Trophoblast cell (in vitro differentiated cells and primary cell): ENCODE results near the gene KRT74.

Experiments
- DNase-seq, 2 donors: peaks; one replicate each; pipeline ENCODE4 v3.0.0-alpha.2; 2016
- H2AFZ ChIP-seq: 2 replicates; pipeline ENCODE4 v1.6.1; 2013; ENCODE audit warnings: low read length, moderate library complexity, mild to moderate bottlenecking; ENCODE audit not compliant: insufficient read depth, poor library complexity
- H2AK5ac ChIP-seq: 2 replicates; pipeline ENCODE4 v1.6.1; 2013; ENCODE audit warnings: mild to moderate bottlenecking, low read length
- H2BK120ac ChIP-seq: 2 replicates; pipeline ENCODE4 v1.6.1; 2013; ENCODE audit warnings: low read length, mild to moderate bottlenecking, moderate library complexity; ENCODE audit not compliant: insufficient read depth, poor library complexity
- H2BK12ac ChIP-seq: 2 replicates; pipeline ENCODE4 v1.6.1; 2013; ENCODE audit warnings: mild to moderate bottlenecking, low read length, moderate library complexity
- H2BK5ac ChIP-seq: 2 replicates; pipeline ENCODE4 v1.6.1; 2013; ENCODE audit warnings: low read length, low read depth, moderate library complexity, mild to moderate bottlenecking; ENCODE audit not compliant: poor library complexity
- H3K14ac ChIP-seq: 2 replicates; pipeline ENCODE4 v1.6.1; 2013; ENCODE audit warnings: mild to moderate bottlenecking, low read length
- H3K18ac ChIP-seq: 2 replicates; pipeline ENCODE4 v1.6.1; 2013; ENCODE audit warnings: mild to moderate bottlenecking, low read length
- H3K23ac ChIP-seq: 2 replicates; pipeline ENCODE4 v1.6.1; 2013; ENCODE audit warnings: low read length
- H3K27ac ChIP-seq: 2 replicates; pipeline ENCODE4 v1.5.1; 2013; ENCODE audit warnings: low read depth, mild to moderate bottlenecking, inconsistent platforms, low read length, moderate library complexity
- H3K27me3 ChIP-seq: 2 replicates; pipeline ENCODE4 v1.6.1; 2013; ENCODE audit warnings: inconsistent platforms, mild to moderate bottlenecking, low read length, moderate library complexity; ENCODE audit not compliant: insufficient read depth
- H3K36me3 ChIP-seq, 2 experiments: 1 replicate in 1 of 2; 2 replicates in 1 of 2; pipeline ENCODE4 v1.6.1; 2013; ENCODE audit warnings: low read length in 2 of 2, mild to moderate bottlenecking in 2 of 2, moderate library complexity in 1 of 2; ENCODE audit not compliant: insufficient read depth in 2 of 2, control insufficient read depth in 1 of 2
- H3K4ac ChIP-seq: 2 replicates; pipeline ENCODE4 v1.6.1; 2013; ENCODE audit warnings: low read depth, mild to moderate bottlenecking, low read length, moderate library complexity
- H3K4me1 ChIP-seq, 2 experiments: 1 replicate in 1 of 2; 2 replicates in 1 of 2; pipeline ENCODE4 v1.6.1; 2013; ENCODE audit warnings: low read length in 2 of 2, mild to moderate bottlenecking in 2 of 2, moderate library complexity in 1 of 2; ENCODE audit not compliant: insufficient read depth in 2 of 2, control insufficient read depth in 1 of 2
- H3K4me2 ChIP-seq: 2 replicates; pipeline ENCODE4 v1.6.1; 2013; ENCODE audit warnings: inconsistent platforms, mild to moderate bottlenecking, low read length, moderate library complexity
- H3K4me3 ChIP-seq: 2 replicates; pipeline ENCODE4 v1.5.1; 2013; ENCODE audit warnings: mild to moderate bottlenecking, low read depth, low read length, inconsistent platforms
- H3K79me1 ChIP-seq: one replicate; pipeline ENCODE4 v1.6.1; 2013; ENCODE audit warnings: low read length
- H3K79me2 ChIP-seq: 2 replicates; pipeline ENCODE4 v1.6.1; 2013; ENCODE audit warnings: low read length, mild to moderate bottlenecking; ENCODE audit not compliant: control insufficient read depth, insufficient read depth, poor library complexity
- H3K9ac ChIP-seq: 2 replicates; pipeline ENCODE4 v1.6.1; 2013; ENCODE audit warnings: mild to moderate bottlenecking, low read length
- H3K9me3 ChIP-seq: 2 replicates; pipeline ENCODE4 v1.6.1; 2013; ENCODE audit warnings: low read depth, mild to moderate bottlenecking, control low read depth, inconsistent platforms, low read length; ENCODE audit not compliant: insufficient read depth
- H4K12ac ChIP-seq: 2 replicates; pipeline ENCODE4 v1.6.1; 2013; ENCODE audit warnings: low read depth, mild to moderate bottlenecking, low read length, moderate library complexity
- H4K8ac ChIP-seq: 2 replicates; pipeline ENCODE4 v1.6.1; 2013; ENCODE audit warnings: low read depth, mild to moderate bottlenecking, low read length, moderate library complexity
- H4K91ac ChIP-seq: one replicate; pipeline ENCODE4 v1.6.1; 2013; ENCODE audit warnings: low read depth, mild to moderate bottlenecking, low read length, moderate library complexity
- WGBS: extraction: QIAGEN DNeasy Blood & Tissue Kit; methylation state at CpG from one replicate; pipeline ENCODE4 v1.1.7; 2013; ENCODE audit warnings: missing lambda C conversion rate; ENCODE audit not compliant: insufficient read length, insufficient coverage; ENCODE audit errors: extremely low coverage; 5-methylcytosine and 5-hydroxymethylcytosine counted together

KRT74 gene

GRCh38 chr12:52581066-52581465, 7.4 kb upstream of the KRT74 start:
- Histone ChIP-seq H3K4me2 (no peak overlapping the region), H2BK12ac (no peak overlapping the region), H2BK120ac (no peak overlapping the region), H3K4ac (no peak overlapping the region), H3K23ac (no peak overlapping the region), H3K9ac (no peak overlapping the region), H3K9me3 (peaks cover 4% of the 10 kb centered on the region), H2AK5ac (no peak overlapping the region), H2BK5ac (no peak overlapping the region), H3K4me1 (peaks cover 0 to 5% of the 10 kb centered on the region in 2 experiments), H3K18ac (no peak overlapping the region), H3K27me3 (no peaks in the 10 kb centered on the region), H4K8ac (no peak overlapping the region), H3K14ac (no peak overlapping the region), H4K12ac (no peak overlapping the region), H3K79me1 (no peaks in the 10 kb centered on the region), H2AFZ (no peak overlapping the region), H3K4me3 (no peak overlapping the region), H3K79me2 (no peaks in the 10 kb centered on the region), H4K91ac (no peak overlapping the region), H3K36me3 (no peaks in the 10 kb centered on the region), H3K27ac (no peak overlapping the region)
- no CpG with 5 or more reads among the region's 7 CpGs for WGBS
- DNase-seq = no peak

- Histone ChIP-seq H3K9ac (no peak overlapping the region), H3K4me3 (no peak overlapping the region), H3K23ac (no peak overlapping the region), H3K79me1 (no peaks in the 10 kb centered on the region), H2BK12ac (no peak overlapping the region), H3K27me3 (no peaks in the 10 kb centered on the region), H3K14ac (no peak overlapping the region), H2BK120ac (no peak overlapping the region), H3K18ac (no peak overlapping the region), H3K27ac (no peak overlapping the region), H3K4me1 (peaks cover 0 to 5% of the 10 kb centered on the region in 2 experiments), H4K12ac (no peak overlapping the region), H2AK5ac (no peak overlapping the region), H2AFZ (no peak overlapping the region), H4K91ac (no peak overlapping the region), H2BK5ac (no peak overlapping the region), H3K4me2 (no peak overlapping the region), H3K36me3 (no peaks in the 10 kb centered on the region), H3K79me2 (no peaks in the 10 kb centered on the region), H3K4ac (no peak overlapping the region), H3K9me3 (peaks cover 4% of the 10 kb centered on the region), H4K8ac (no peak overlapping the region)
- WGBS = no CpG with 5 or more reads among the region's 1 CpG
- DNase-seq = no peak
These were observed 6.9 kb upstream of the KRT74 start for GRCh38 chr12:52580496-52580895.

GRCh38 chr12:52579468-52580465, 6.1 kb upstream of the KRT74 start:
- no peaks in the 10 kb centered on the region for H3K27me3 ChIP-seq
- H3K27ac ChIP-seq = no peak overlapping the region
- WGBS = no CpG with 5 or more reads among the region's 10 CpGs
- no peak overlapping the region for H3K9ac ChIP-seq
- H3K79me1 ChIP-seq = no peaks in the 10 kb centered on the region
- no peak overlapping the region for H4K91ac ChIP-seq
- H2BK12ac ChIP-seq = no peak overlapping the region
- peaks cover 4% of the 10 kb centered on the region for H3K9me3 ChIP-seq
- no peak overlapping the region for H2AFZ ChIP-seq
- H3K36me3 ChIP-seq = no peaks in the 10 kb centered on the region
- peak overlapping the region; percentile 17 for H3K23ac ChIP-seq
- H3K4ac ChIP-seq = no peak overlapping the region
- no peak overlapping the region for H3K18ac ChIP-seq
- no peak for DNase-seq
- no peak overlapping the region for H2BK120ac ChIP-seq
- no peak overlapping the region for H4K12ac ChIP-seq
- no peak overlapping the region for H3K14ac ChIP-seq
- no peaks in the 10 kb centered on the region for H3K79me2 ChIP-seq
- H3K4me2 ChIP-seq = no peak overlapping the region
- no peak overlapping the region for H2BK5ac ChIP-seq
- H2AK5ac ChIP-seq = no peak overlapping the region
- no peak overlapping the region for H3K4me3 ChIP-seq
- peaks cover 0 to 5% of the 10 kb centered on the region in 2 experiments for H3K4me1 ChIP-seq
- no peak overlapping the region for H4K8ac ChIP-seq

- Histone ChIP-seq H2AFZ (no peak overlapping the region), H3K23ac (no peak overlapping the region), H4K12ac (no peak overlapping the region), H3K4me1 (peaks cover 0 to 5% of the 10 kb centered on the region in 2 experiments), H3K4me3 (no peak overlapping the region), H2BK5ac (no peak overlapping the region), H3K79me1 (no peaks in the 10 kb centered on the region), H2BK120ac (no peak overlapping the region), H3K27ac (no peak overlapping the region), H3K14ac (no peak overlapping the region), H3K4me2 (no peak overlapping the region), H2AK5ac (no peak overlapping the region), H4K8ac (no peak overlapping the region), H3K36me3 (no peaks in the 10 kb centered on the region), H3K18ac (no peak overlapping the region), H3K79me2 (no peaks in the 10 kb centered on the region), H2BK12ac (no peak overlapping the region), H4K91ac (no peak overlapping the region), H3K4ac (no peak overlapping the region), H3K9ac (no peak overlapping the region), H3K27me3 (no peaks in the 10 kb centered on the region), H3K9me3 (peaks cover 4% of the 10 kb centered on the region)
- DNase-seq = no peak
- no CpG with 5 or more reads among the region's 3 CpGs for WGBS
These were observed 4.8 kb upstream of the KRT74 start for GRCh38 chr12:52578469-52578868.
